Hepatocyte (in vitro differentiated cells): ENCODE measurements around the gene POLK. TPM values are rescaled to one million over a fixed set of nuclear protein-coding genes. Genes with fewer than 3 reads are reported as not detected.
A peak's percentile ranks its signal among the peaks of the same experiment; 100 is the strongest.

Source experiments
- DNase-seq: peaks from one replicate; pipeline ENCODE4 v3.0.0-alpha.2; 2016; ENCODE audit warnings: low spot score
- H2AFZ ChIP-seq: fragments of 200-600 bp; sonication (generic); 2 replicates; pipeline ENCODE4 v1.6.0; 2016; ENCODE audit warnings: antibody characterized with exemption, mild to moderate bottlenecking
- H3K27ac ChIP-seq: fragments of 200-600 bp; sonication (generic); 2 replicates; pipeline ENCODE4 v1.5.1; 2016; ENCODE audit warnings: mild to moderate bottlenecking
- H3K27me3 ChIP-seq: fragments of 200-600 bp; sonication (generic); 2 replicates; pipeline ENCODE4 v1.6.1; 2016
- H3K36me3 ChIP-seq: fragments of 200-600 bp; sonication (generic); replicated peaks from 2 replicates; pipeline ENCODE4 v1.5.1; 2016; ENCODE audit warnings: low read depth; ENCODE audit not compliant: insufficient read depth
- H3K4me1 ChIP-seq: fragments of 200-600 bp; sonication (generic); 2 replicates; pipeline ENCODE4 v1.5.1; 2016; ENCODE audit warnings: mild to moderate bottlenecking, moderate library complexity; ENCODE audit not compliant: insufficient read depth
- H3K4me2 ChIP-seq: fragments of 200-600 bp; sonication (generic); 2 replicates; pipeline ENCODE4 v1.6.0; 2016
- H3K4me3 ChIP-seq: fragments of 200-600 bp; sonication (generic); 2 replicates; pipeline ENCODE4 v1.5.1; 2016; ENCODE audit warnings: mild to moderate bottlenecking
- H3K79me2 ChIP-seq: fragments of 200-600 bp; sonication (generic); 2 replicates; pipeline ENCODE4 v1.6.0; 2017; ENCODE audit warnings: mild to moderate bottlenecking
- H3K9me2 ChIP-seq: fragments of 200-600 bp; sonication (generic); replicated peaks from 2 replicates; pipeline ENCODE4 v1.6.0; 2017; ENCODE audit warnings: mild to moderate bottlenecking; ENCODE audit not compliant: insufficient read depth
- H3K9me3 ChIP-seq: fragments of 200-600 bp; sonication (generic); 2 replicates; pipeline ENCODE4 v1.5.1; 2016; ENCODE audit warnings: low read depth, mild to moderate bottlenecking
- H4K20me1 ChIP-seq: fragments of 200-600 bp; sonication (generic); 2 replicates; pipeline ENCODE4 v1.6.0; 2016; ENCODE audit warnings: mild to moderate bottlenecking; ENCODE audit not compliant: insufficient read depth, poor library complexity, severe bottlenecking
- EZH2 ChIP-seq: fragments of 200-600 bp; sonication (generic); IDR thresholded peaks from 2 replicates; pipeline ENCODE4 v1.6.1; 2016; ENCODE audit warnings: antibody characterized with exemption, mild to moderate bottlenecking, borderline replicate concordance
- EZH2phosphoT487 ChIP-seq: fragments of 200-600 bp; sonication (generic); IDR thresholded peaks from one replicate; pipeline ENCODE4 v1.6.1; 2018; ENCODE audit warnings: antibody characterized with exemption, mild to moderate bottlenecking, low read depth, moderate library complexity; ENCODE audit not compliant: unreplicated experiment, severe bottlenecking
- WGBS: methylation state at CpG from one replicate; pipeline ENCODE4 v1.1.6; 2016; ENCODE audit warnings: low lambda C conversion rate; ENCODE audit errors: missing lambda C conversion rate; 5-methylcytosine and 5-hydroxymethylcytosine counted together
- polyA plus RNA-seq: library from polyadenylated mRNA; unstranded; fragments of >200 nt; fragmentation: Nextera tagmentation; extraction: Ambion mirVana; gene quantifications from 2 replicates; pipeline ENCODE4 v1.2.1, GENCODE V29; 2016
- total RNA-seq: library from RNA; depleted of rRNA; stranded (reverse); fragments of >200 nt; gene quantifications from 2 replicates; pipeline ENCODE4 v1.2.3, GENCODE V29; 2014
- TF ChIP-seq, protein P1 (sequence below): fragments of 200-600 bp; sonication (generic); IDR thresholded peaks from 2 replicates; pipeline ENCODE4 v1.5.1; 2016; ENCODE audit warnings: antibody characterized with exemption, mild to moderate bottlenecking; ENCODE audit not compliant: poor library complexity

Gene POLK
- total and polyA plus RNA-seq, 2 experiments from 2014 or later: 9.0 to 27.1 TPM

DNA sequence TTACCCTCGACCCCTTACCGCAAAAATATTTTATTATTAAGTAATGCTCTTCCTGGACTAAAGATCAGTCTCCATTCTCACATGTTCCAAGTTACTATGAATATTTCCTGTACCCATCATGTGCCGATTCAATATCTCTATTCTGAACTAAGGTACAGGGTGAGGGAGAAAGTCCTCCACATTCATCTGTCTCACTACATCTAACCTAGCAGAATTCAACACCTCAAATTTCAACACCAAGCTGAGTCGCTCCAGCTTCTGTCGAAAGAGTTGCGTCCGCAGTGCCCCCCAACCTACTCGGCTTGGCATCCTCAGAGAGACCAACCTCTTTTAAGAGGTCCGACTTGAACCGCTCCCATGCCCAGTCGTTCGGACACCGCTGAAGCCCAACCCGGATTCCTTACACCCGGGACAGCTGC, 1.3 kb upstream of the POLK start:
- H2AFZ ChIP-seq: peak overlapping the region; percentile 75
- peak overlapping the region; percentile 95 for H3K4me3 ChIP-seq
- H3K4me1 ChIP-seq: peaks cover 9% of the 10 kb centered on the region
- no peaks in the 10 kb centered on the region for H3K36me3 ChIP-seq
- TF ChIP-seq EZH2phosphoT487 (no peak), EZH2 (no peak)
- TF ChIP-seq, protein P1, sequence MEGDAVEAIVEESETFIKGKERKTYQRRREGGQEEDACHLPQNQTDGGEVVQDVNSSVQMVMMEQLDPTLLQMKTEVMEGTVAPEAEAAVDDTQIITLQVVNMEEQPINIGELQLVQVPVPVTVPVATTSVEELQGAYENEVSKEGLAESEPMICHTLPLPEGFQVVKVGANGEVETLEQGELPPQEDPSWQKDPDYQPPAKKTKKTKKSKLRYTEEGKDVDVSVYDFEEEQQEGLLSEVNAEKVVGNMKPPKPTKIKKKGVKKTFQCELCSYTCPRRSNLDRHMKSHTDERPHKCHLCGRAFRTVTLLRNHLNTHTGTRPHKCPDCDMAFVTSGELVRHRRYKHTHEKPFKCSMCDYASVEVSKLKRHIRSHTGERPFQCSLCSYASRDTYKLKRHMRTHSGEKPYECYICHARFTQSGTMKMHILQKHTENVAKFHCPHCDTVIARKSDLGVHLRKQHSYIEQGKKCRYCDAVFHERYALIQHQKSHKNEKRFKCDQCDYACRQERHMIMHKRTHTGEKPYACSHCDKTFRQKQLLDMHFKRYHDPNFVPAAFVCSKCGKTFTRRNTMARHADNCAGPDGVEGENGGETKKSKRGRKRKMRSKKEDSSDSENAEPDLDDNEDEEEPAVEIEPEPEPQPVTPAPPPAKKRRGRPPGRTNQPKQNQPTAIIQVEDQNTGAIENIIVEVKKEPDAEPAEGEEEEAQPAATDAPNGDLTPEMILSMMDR: no peak
- peak overlapping the region; percentile 79 for H3K4me2 ChIP-seq
- WGBS: 3% methylated on average over 15 of the region's 15 CpGs
- peak overlapping the region; percentile 96 for H3K27ac ChIP-seq
- H3K9me3 ChIP-seq: no peaks in the 10 kb centered on the region
- peaks cover 28% of the 10 kb centered on the region for H4K20me1 ChIP-seq
- H3K79me2 ChIP-seq: peaks cover 86% of the 10 kb centered on the region
- H3K9me2 ChIP-seq: no peaks in the 10 kb centered on the region
- no peaks in the 10 kb centered on the region for H3K27me3 ChIP-seq
- no peak for DNase-seq

- 1% methylated on average over 27 of the region's 54 CpGs for WGBS
- no peaks in the 10 kb centered on the region for H3K36me3 ChIP-seq
- H3K27me3 ChIP-seq: no peaks in the 10 kb centered on the region
- peaks cover 28% of the 10 kb centered on the region for H4K20me1 ChIP-seq
- no peaks in the 10 kb centered on the region for H3K9me3 ChIP-seq
- H3K4me3 ChIP-seq: peak overlapping the region; percentile 95
- peaks cover 9% of the 10 kb centered on the region for H3K4me1 ChIP-seq
- H2AFZ ChIP-seq: peak overlapping the region; percentile 75
- peak overlapping the region; percentile 79 for H3K4me2 ChIP-seq
- peak overlapping the region; percentile 96 for H3K27ac ChIP-seq
- peaks cover 86% of the 10 kb centered on the region for H3K79me2 ChIP-seq
- H3K9me2 ChIP-seq: no peaks in the 10 kb centered on the region
- TF ChIP-seq EZH2phosphoT487 (no peak), EZH2 (no peak)
- TF ChIP-seq, protein P1: no peak
- peak; percentile 86 for DNase-seq
Measured at GRCh38 chr5:75510836-75511434, 756 bp upstream of the POLK start.

DNA sequence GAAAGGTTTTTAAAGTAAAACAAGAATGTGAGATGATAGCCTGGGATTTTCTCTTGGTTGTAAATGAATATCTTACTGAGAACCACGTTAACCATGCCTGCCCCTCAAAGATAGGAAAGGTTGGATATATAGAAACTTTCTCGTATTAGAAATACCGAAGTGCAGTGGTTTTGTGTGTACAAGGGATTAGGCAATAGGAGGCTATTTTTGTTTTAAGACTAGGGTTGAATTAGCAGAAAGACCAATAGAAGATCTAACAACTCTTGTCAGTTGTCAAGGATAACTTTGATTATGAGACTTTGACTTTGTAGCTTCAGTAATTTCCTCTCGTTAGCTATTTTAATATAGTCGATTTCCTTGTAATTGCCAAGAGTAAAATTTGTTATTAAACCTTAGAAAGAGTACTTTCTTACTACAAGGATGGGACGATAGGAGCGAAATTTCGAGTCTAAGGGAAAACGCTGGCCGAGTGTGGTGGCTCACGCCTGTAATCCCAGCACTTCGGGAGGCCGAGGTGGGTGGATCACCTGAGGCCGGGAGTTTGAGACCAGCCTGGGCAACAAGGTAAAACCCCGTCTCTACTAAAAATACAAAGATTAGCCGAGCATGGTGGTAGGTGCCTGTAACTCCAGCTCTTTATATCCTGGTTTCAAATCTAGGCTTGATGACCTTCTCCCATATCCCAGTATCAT, 838 bp downstream of the POLK start:
- peak overlapping the region; percentile 70 for H2AFZ ChIP-seq

More for the DNA sequence above, 838 bp downstream of the POLK start:
- TF ChIP-seq EZH2: no peak
- TF ChIP-seq, protein P1: no peak
- TF ChIP-seq EZH2phosphoT487: no peak
- Histone ChIP-seq H3K27ac (peak overlapping the region; percentile 86), H3K4me3 (peak overlapping the region; percentile 51), H3K9me2 (no peaks in the 10 kb centered on the region), H3K36me3 (no peaks in the 10 kb centered on the region), H3K27me3 (no peaks in the 10 kb centered on the region), H3K79me2 (peaks cover 86% of the 10 kb centered on the region), H3K4me2 (peak overlapping the region; percentile 71), H3K9me3 (no peaks in the 10 kb centered on the region), H3K4me1 (peaks cover 9% of the 10 kb centered on the region), H4K20me1 (peaks cover 24% of the 10 kb centered on the region)
- no peak for DNase-seq
- WGBS: 78% methylated on average over 16 of the region's 16 CpGs
